Measurements from ENCODE around the gene GMDS.

GMDS gene

DNA sequence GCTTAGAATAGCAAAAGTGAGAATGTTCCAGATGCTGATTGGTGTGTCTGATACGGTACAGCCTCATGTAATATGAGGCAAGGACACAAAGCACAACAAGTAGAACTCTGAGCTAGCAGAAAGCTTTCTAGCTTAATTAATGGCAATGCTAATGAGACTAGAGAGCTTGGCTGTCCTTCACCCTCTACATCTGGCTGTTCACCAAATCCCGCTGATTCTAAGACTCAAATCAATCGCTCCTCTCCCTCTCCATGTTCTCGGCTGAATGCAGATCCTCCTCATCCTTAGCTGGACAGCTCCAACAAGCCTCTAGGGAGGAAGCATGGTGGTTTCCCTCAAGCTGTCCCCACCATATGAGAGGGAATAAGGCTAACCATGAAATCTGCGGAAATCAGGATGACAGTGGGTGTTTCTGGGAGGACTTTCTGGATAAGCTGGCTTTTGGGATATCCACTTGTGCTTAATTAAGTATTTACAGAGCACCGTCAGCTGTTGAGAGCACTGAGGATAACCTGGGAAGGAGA lies 506.8 kb downstream of the GMDS start:
- DNase-seq (ENCODE audit: low read depth) = no peak

DNA sequence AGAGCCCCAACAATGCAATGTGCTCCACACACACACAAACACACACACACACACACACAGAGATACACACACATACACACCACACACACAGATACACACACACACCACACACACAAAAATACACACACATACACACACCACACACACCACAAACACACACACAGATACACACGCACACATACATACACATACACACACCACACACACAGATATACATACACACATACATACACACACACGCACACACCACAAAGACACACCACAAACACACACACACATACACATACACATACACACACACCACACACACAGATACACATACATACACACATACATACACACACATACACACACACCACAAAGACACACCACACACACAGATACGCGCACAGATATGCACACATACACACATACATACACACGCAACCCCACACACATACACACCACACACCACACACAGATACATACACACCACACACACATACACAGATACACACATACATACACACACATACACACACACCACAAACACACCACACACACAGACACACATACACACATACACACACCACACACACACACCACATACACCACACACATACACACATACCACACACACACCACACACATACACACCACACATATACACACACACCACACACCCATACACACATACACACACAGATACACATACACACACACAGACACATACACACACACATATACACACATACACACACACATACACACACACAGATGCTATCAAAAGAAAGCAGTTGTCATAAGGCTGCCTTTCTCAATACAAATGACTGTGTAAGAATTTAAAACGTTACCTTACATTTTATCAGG lies 507.7 kb downstream of the GMDS start:
- no peak for DNase-seq (ENCODE audit: low read depth)

DNA sequence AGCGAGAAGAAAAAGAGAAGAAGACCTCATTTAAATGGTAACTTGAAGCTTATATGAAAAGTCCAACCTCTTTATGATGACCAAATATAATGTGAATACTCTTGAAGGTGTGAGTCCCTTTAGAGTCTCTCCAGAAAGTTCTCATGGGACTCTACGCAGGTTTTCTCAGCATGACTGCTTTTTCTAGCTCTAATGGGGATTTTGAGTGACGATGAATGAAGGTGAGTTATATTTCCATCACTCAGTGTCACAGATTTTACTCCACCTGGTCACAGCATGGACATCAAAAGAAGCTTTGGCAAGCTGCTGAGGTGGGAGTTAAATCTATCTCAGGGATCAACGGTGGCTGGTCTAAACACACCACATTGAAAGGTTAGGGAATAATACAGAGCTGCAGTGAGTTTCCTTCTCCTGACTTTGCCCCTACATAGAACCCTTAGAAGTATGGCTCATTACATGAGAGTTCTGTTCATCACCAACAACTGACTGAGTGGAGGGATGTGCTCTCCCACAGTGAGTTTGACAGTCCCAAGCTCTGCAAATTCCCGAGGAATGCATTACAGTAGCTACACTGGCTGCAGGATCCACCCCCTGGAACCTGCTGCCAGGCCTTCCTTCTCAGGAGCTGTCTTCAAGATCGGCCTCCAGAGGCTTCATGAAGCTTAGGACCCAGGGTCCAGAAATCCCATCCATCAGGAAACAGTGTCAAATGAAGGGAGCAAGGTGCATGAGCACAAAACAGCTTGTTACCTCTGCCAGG lies 508.9 kb downstream of the GMDS start:
- no peak for DNase-seq (ENCODE audit: low read depth)

DNA sequence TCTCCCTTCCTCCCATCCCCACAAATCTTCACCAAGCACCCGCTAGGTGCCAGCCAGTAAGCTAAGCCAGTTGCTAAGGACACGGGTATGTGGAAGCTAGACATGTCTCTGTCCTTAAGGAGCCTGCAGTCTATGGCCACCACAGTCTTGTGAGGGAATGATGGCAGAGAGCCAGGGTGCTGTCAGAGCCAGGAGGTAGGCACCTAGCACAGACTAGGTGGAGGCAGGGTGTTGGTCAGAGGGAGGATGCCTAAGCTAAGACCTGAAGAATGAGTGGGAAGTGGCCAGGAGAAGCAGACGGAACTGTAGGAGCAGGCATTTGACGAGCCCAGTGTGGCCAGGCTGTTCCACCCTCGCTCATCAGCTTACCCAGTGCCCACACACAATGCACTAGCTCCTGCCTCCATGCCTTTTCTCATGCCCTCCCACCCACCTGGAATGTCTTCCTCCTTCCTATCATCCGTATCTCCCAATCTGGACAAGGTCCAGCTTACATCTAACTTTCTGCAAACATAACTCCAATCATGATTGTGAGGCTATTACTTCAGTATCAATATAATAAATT lies 510.1 kb downstream of the GMDS start:
- no peak for DNase-seq (ENCODE audit: low read depth)

DNA sequence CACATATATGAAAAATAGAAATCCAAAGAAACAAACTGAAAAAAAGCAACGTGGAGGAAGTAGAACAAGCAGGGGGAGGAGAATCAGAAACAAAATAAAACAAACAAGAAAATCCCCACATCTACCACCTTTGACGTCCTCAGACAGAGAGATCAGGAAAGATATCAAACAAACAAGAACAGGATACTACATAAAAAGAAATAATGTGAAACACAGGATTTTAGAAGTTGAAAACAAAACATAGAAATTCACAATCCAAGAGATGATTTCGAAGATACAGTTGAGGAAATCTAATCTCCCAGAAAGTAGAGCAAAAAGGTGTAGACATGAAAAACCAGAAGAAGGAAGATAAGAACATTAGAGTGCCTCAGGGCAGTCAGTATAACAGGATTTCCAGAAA lies 514.5 kb downstream of the GMDS start:
- no peak for DNase-seq (ENCODE audit: low read depth)

DNA sequence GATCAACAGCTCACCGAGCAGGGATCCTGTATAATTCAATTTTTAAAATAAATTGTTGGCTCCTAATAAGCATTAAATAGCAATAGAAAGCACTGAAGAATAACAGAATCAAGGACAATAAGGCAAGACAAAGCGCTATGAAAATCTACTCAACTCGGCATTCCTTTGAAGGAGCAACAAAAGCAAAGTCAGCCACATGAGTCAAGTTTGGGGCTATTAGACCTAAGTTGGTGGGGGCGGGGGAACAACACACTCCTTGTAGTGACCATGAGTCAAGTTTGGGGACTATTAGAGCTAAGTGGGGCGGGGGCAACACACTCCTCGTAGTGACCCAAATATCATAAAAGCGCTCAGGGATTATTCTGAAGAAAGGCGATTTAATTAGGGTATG lies 515.7 kb downstream of the GMDS start:
- DNase-seq (ENCODE audit: low read depth) = no peak

DNA sequence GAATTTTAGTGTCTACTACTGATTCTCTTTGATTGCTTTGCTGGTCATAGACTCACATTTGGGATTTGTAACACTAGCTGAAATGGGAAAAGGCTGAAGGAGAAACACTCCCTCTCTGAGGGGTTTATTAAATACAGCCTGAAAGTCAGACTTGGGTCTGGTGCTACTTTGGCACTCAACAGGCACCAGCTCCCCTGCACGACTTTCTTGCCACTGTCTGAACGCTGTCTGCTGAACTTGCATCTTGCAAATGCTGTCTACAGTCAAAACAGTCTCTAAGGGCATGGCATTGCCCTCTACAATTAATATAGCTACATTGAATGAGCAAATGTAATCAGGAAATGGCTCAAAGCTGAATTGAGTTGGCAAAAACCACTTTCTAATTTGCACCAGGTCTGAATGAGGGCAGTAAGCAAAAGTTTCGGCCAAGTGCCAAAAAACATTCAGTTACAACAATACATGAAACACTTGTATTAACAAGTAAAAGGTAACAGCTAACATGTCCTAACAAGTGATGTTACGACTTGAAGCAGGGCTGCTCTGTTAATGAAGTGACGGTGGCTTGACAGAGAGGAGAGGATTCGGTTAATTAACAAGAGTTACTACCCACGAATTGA lies 516.2 kb downstream of the GMDS start:
- DNase-seq (ENCODE audit: low read depth) = no peak

DNA sequence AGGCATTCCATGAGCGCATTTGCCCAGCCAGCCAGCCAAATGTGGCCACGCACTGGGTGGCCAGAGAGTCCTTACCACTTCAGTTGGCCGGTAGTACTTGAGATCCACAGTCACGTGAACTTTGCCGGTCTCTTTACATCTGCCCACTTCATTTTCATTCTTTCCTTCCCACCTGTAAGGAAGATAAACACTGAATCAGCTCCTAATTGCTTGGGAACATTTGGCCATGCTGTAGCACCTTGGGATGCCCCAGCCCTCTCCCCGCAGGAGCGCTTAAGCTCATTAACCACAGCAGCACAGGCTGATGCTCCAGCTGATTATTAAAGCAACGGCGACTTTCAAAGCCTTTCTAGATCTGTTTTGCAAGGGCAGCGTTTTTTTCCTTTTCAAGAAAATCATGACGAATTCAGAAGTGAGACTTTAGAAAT lies 519.0 kb downstream of the GMDS start:
- DNase-seq (ENCODE audit: low read depth) = no peak

DNA sequence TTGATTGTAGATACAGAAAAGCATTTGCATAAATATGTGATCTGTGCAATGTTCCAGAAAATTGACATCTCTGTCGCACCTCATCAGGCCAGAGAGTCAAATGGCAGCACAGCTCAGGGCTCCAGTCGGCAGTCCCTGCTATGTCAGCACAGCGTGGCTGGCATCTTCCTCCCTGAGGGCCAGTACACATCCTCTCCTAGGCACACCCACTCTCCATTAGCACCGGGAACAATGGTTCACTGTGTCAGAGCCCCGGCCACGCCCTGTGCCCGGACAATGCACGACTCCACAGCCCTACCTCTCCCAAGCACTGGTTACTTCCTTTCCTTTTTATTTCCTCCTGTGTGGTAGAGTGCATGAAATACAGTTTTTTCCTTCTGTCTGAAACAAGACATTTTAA lies 520.8 kb downstream of the GMDS start:
- no peak for DNase-seq (ENCODE audit: low read depth)

DNA sequence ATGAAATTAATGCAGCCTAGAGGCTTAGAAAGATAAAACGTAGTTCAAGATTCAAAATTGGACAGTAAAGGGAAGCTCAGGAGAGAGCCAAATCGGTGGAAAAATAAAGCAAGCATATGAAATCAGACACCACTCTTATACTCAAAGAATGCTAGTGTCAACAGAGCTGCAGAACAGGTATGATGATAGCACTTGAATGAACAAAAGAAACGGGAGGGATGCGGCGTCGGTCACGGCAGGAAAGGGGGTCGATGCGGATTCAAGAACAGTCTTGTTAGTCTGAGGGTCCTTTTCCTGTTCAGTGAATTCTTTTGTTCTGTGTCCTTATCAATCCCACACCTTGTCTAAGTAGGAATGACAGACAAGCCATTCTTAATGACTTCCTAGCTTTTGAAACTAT lies 521.3 kb downstream of the GMDS start:
- DNase-seq (ENCODE audit: low read depth) = no peak

DNA sequence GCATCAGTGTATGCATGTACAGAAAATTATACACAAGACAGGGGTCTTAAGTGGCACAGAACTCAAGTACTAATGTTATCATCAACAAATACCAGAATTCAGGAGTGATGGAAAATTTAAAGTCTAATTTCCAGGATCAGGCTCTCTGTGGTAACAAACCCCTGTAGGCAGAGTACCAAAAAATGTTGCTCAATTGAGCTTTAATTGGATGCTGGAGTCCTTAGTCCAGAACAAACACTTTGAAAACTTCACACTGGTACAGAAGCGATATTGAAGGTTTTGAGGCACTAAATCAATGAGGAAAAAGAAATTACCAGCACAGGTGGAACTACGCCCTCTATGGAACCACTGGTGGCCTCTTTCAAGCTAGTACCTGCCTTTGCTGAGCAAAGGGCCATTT lies 522.6 kb downstream of the GMDS start:
- DNase-seq (ENCODE audit: low read depth) = no peak

DNA sequence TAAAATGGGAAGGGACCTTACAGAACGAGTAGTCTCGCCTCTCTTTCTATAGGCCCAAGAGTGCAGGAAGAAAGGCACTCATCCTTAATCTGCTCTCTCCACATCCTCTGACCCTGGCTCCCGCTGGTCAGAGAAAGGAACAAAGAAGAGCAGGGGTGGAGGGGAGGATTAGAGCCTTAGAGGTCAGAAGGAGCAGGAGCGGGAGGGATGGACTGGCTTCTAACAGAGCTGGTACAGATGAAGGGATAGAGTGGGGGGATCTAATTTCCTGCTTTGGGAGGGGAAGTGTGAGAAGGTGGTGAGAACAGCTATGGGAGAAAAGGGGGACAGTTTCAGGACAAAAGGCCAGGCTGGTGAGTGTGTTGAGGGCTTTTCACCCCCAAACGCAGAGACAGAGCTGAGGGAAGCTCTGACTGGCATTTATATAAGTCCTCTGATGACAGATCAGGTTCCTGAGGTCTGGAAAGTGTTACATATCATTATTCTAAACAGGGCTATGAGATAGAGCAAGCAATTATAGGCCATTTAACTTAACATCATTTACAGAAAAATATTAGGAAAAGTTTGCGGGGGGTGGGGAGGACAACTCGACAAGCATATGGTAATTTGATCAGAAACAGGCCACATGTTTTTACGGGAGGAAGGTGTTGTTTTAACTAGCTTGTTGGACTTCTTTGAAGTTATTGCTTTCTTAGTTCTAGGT lies 524.6 kb downstream of the GMDS start:
- DNase-seq (ENCODE audit: low read depth) = no peak

DNA sequence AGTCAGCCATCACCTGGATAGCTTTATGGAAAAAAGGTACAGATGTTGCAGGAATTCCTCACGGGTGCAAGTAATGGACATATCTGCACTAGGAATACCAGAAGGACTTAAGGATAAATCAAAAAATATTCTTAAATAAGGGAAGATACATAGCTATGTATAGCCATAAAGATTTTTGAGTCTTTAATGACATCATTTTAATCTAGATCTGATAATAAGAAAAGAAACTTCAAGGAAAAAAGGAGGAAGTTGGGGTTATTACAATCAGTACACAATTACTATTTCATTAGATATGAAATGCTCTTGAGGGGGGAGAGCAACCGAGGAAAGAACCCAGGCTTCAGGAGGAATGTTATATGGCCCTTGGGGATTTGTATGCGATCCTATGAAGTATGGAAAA lies 525.5 kb downstream of the GMDS start:
- no peak for DNase-seq (ENCODE audit: low read depth)

DNA sequence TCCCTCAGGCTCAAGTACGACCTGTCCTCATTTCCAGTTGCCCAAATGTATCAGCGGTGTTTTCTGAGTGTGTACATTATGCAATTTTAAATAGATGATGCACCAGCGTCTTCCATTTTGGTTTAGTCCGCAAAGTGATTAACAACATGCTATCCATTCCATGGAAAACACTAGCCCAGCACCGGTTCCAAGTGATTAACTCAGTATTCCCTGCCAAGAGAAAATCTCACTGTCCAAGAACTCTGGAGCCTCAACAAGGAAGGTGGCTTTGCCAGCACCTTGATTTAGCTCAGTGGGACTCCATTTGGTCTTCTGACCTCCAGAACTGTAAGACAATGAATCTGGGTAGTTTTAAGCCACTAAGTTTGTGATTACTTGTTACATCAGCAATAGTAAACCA lies 528.5 kb downstream of the GMDS start:
- DNase-seq (ENCODE audit: low read depth) = no peak

DNA sequence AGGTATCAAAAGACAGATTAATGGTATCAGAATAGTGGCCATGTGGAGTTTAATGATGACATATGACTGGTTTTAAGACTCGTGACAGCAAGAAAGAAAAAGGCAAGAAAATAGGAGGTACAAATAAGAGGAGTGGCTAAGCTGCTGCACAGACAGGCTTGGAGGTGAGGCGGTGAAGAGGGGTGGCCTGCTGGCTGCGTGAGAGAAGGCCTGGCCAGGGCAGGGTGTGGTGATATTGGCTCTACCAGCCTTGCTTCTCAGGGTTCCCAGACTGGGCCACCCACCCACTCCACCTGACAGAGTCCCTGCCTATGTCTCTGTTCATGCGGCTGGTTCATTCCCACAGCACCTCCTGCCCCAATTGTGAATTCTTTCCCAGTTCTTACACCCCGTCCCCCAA lies 529.0 kb downstream of the GMDS start:
- DNase-seq (ENCODE audit: low read depth) = no peak

DNA sequence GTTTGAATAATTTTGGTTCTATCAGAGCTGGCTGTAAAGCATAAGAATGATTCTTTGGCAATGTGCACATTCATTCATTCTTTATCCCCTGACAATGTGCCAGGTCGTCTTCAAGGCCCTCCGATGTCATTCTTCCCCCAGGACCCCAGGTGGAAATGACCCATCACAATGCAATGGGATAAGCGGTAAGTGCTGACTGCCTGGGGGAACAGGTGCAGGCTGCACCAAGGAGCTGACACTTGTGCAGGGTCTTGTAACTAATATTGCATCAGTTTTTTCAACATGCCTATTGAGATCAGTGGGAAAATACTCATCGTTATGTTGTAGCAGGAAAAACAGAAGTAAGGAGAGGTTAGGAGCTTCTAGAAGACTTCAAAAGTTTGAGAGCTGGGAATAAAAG lies 530.1 kb downstream of the GMDS start:
- DNase-seq (ENCODE audit: low read depth) = no peak

DNA sequence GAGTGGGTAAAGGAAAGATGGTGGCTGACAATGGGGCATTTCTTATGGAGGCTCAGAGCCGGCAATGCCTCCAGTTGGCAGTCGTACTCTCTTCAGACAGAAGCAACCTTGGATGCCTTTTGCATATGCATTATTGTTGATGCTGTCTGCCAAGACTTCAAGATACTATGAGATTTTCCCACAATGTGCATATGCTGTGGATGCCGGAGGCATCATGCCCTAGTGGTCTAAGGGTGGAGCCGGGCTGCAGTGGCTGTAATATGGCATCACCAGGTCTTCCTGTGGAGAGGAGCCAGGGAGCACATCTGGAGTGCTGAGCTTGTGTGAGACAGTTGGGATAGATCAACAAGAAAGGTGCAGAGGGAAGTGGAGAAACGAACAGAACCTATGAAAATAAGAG lies 530.8 kb downstream of the GMDS start:
- DNase-seq (ENCODE audit: low read depth) = no peak

DNA sequence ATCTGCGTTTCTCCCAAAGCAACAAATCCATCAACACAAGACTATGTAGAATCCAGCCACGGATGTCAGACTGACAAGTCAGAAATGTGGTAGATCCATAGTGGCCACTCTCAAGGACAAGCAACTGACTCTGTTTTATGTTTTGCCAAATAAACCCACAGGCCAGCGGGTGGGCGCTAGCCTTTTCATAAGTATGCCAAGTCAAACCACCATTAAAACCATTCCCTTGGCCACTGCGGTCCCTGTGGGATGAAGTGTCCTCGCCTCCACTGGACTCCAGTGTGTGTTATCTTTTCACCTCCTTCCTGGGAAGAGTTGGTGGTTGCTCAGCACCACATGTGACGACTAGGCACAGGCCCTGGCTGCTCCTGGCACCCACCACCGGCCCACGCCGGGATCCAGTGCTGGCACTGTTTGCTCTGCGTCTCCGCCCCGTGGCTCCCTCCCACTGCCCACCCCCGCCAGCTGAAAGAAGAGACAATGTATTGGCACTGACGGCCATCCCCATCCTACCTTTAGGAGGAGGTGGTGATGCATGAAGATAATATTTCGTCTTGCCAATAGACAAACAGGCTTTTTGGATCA lies 532.3 kb downstream of the GMDS start:
- no peak for DNase-seq (ENCODE audit: low read depth)

DNA sequence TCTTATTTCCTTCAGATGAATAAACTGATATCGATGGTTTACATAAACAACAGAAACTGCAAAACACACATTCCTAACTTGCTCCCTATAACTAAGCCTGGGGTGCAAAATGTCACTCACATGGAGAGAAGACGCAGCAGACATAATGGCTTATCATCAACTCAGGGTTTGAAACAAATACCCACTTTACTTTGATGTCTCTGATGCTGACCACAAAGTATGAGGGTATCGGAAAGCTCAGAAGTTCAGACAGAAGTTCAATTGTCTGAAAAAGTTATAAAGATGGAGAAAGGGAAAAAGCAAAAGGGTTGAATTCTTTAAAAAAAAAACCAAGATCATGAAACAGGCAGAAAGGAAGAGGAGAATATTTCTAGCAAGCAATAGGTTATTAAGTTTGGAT lies 533.0 kb downstream of the GMDS start:
- DNase-seq (ENCODE audit: low read depth) = no peak

DNA sequence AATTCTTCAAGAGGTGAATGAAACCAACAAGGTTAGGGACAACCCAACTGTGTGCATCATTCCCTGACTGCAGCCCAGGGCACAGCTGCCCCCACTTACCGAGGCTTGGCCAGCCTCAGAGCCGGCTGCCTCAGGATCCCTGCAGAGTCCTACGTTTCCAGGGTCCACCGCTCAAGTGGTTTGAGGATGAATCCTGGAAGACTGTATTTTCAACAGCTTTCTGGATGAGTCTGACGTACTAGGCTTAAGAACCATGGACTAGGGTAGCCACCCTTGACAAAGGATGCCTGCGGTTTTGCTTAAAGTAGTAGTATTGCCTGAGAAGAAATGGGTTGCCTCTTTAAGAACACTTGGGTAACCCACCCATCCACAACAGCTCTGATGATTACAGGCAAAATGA lies 534.3 kb downstream of the GMDS start:
- DNase-seq (ENCODE audit: low read depth) = no peak

DNA sequence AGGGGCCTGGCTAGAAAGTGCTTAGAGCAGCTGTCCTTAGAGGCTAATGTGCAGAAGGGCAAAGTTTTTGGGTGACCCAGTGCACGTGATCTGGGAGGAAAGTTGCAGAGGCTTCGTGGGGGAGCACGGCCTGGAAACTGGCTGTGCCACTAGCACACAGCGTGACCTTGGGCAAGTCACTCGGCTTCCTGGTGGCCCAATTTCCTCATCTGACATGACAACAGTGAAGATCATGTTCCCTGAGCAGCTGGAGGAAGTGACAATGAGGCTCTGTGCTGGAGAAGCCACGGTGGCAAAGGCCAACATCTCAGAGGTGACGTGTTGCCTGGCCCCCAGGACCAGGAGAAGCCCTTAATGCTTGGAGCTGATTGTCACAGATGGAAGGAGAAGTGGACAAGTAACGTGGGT lies 536.2 kb downstream of the GMDS start:
- no peak for DNase-seq (ENCODE audit: low read depth)

DNA sequence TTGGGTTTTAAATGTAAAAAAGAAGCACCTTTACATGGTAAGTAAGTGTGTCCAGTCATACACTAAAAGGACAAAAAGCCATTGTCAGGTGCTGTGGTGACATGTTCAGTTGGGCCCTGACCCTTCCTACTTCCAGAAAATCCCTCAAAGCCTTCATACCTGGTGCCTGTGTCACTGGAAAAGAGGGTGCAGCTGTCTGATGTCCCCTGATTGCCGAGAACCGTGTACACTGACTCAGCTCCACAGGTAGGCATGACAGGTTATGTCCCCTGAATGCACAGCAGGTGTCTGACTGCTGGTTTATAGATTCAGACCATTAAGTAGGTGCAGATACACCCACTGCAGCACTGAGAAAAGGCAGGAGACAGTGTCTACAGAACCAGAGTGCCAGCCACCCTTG lies 536.6 kb downstream of the GMDS start:
- DNase-seq (ENCODE audit: low read depth) = no peak

All from fibroblast of the conjunctiva (primary cell).